Activated CD4-positive, alpha-beta memory T cell treated with anti-CD3 and anti-CD28 coated beads for 36 hours (primary cell): ENCODE data around the gene ANAPC4. TPM values are rescaled to one million over a fixed set of nuclear protein-coding genes. Genes with fewer than 3 reads are reported as not detected.
"Not testable (repeated sequence)": the region's sequence is repeated elsewhere in the genome, so short reads cannot be mapped to it uniquely, and the experiment has no call there.

Experiments used
- CTCF ChIA-PET: fragments of 350-600 bp; sonication (Branson Sonifier 250); formaldehyde crosslinking; loops from one replicate; lab custom pipeline; 2021; ENCODE audit warnings: antibody characterized with exemption, inconsistent platforms; lab: Charles Lee
- POLR2A ChIA-PET: fragments of 350-600 bp; sonication (Branson Sonifier 250); formaldehyde crosslinking; loops from one replicate; lab custom pipeline; 2021; ENCODE audit warnings: antibody characterized with exemption; lab: Charles Lee
- DNase-seq: peaks from one replicate; pipeline ENCODE4 v3.0.0-alpha.2; 2020
- H3K27ac Mint-ChIP-seq: one replicate; pipeline ENCODE4 v1.8.0; 2021; ENCODE audit warnings: mixed read lengths
- H3K27me3 Mint-ChIP-seq: one replicate; pipeline ENCODE4 v1.8.0; 2021; ENCODE audit warnings: mixed read lengths
- H3K36me3 Mint-ChIP-seq: one replicate; pipeline ENCODE4 v1.8.0; 2021; ENCODE audit warnings: mixed read lengths
- H3K4me1 Mint-ChIP-seq: one replicate; pipeline ENCODE4 v1.8.0; 2021; ENCODE audit warnings: low read depth, mixed read lengths
- H3K4me3 Mint-ChIP-seq: one replicate; pipeline ENCODE4 v1.8.0; 2021; ENCODE audit warnings: mild to moderate bottlenecking, mixed read lengths
- H3K9me3 Mint-ChIP-seq: one replicate; pipeline ENCODE4 v1.8.0; 2021; ENCODE audit warnings: mixed read lengths
- intact Hi-C: fragments of 100-400 bp; cut with micrococcal nuclease; formaldehyde crosslinking; loops from one replicate; pipeline ENCODE4 v1.15.1; 2023
- total RNA-seq, 2 experiments: library from RNA; stranded (reverse); gene quantifications; one replicate each; pipeline ENCODE4 v1.2.3, GENCODE V29; 2021

Gene ANAPC4
- total RNA-seq, 2 experiments from 2014 or later: 26.1 to 31.5 TPM

DNA sequence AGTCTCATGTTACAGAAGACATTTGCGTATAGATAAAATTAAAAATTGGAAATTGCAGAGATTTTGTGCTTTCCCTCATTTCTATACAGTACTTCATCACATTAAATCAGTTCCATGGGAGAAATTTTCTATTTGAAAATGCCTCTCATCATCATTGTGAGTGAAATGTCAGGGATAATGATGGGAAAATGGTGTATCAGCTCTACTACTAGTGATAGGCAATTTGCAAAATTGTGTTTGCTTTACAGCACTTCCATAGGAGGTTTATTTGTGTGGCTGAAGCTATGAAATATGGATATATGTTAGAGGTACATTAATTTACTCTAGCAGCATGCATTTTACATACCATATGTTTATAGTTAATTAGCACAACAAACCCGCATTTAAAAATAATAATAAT, 21.0 kb upstream of the ANAPC4 start:
- POLR2A ChIA-PET: no interaction called here
- H3K36me3 Mint-ChIP-seq: peaks cover 11% of the 10 kb centered on the region

GRCh38 chr4:25358515-25359275, 18.4 kb upstream of the ANAPC4 start:
- Mint-ChIP-seq H3K4me1 (no peaks in the 10 kb centered on the region), H3K27me3 (no peaks in the 10 kb centered on the region), H3K27ac (no peak overlapping the region), H3K9me3 (no peaks in the 10 kb centered on the region), H3K36me3 (peaks cover 9% of the 10 kb centered on the region), H3K4me3 (no peak overlapping the region)
- intact Hi-C loops: no loop called here
- ChIA-PET POLR2A (no interaction called here), CTCF (interaction anchor here (1.4 to 2.7 kb wide), 3 partner anchors 9 to 46 kb away, joined by 5 to 11 read pairs (median 7); partner anchors contain the start of gene ZCCHC4)
- DNase-seq: no peak

More for the DNA sequence above, 21.0 kb upstream of the ANAPC4 start:
- Mint-ChIP-seq H3K27ac (no peak overlapping the region), H3K4me3 (no peak overlapping the region), H3K4me1 (no peaks in the 10 kb centered on the region), H3K9me3 (no peaks in the 10 kb centered on the region), H3K27me3 (no peaks in the 10 kb centered on the region)
- DNase-seq: no peak
- CTCF ChIA-PET: interaction anchor here (0.7 to 2.7 kb wide), 2 partner anchors 11 to 44 kb away, joined by 4 to 11 read pairs; no protein-coding TSS in a partner anchor
- intact Hi-C loops: no loop called here

GRCh38 chr4:25361253-25361652, 15.8 kb upstream of the ANAPC4 start:
- no peaks in the 10 kb centered on the region for H3K9me3 Mint-ChIP-seq

DNA sequence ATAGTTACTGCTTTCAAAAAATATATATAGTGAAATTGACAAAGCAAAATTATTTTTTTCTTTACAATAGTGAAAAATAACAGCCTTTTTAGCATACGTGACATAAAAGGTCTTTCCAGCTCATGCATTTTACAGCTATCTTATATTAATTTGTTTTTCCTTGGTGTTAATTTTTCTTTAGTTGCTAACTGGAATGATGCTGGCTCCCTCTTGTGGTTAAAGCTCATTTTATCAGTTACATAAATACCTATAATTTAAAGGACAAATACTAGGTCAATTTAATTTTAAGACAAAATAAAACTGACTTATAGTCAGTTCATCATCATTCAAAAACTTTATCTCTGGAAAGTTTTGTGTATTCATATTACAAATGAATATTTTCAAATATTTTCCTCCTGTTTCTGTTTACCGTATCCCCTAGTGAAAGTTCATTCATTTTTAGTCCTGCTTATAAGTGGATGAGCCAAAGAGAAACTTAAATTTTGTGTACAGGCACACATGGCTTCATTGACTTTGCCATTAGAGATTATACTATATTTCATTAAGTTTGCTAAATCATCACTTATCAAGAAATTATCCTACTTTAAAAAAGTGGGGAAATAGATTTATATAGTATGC, 9.9 kb upstream of the ANAPC4 start:
- intact Hi-C loops: loop anchor here (1.0 to 2.0 kb wide), 3 partner anchors 54 to 386 kb away; partner anchors contain the start of gene ZCCHC4
- peaks cover 2% of the 10 kb centered on the region for H3K36me3 Mint-ChIP-seq
- DNase-seq: no peak
- no peak overlapping the region for H3K4me3 Mint-ChIP-seq
- no peak overlapping the region for H3K27ac Mint-ChIP-seq
- ChIA-PET POLR2A (interaction anchor here (1.8 kb wide), 1 partner anchor 10 kb away, joined by 4 read pairs; the partner anchor contains the start of gene ANAPC4), CTCF (interaction anchor here (0.6 to 5.9 kb wide), 24 partner anchors 10 to 403 kb away, joined by 3 to 88 read pairs (median 5); partner anchors contain the start of genes ANAPC4, SEPSECS and ZCCHC4)
- H3K9me3 Mint-ChIP-seq: no peaks in the 10 kb centered on the region
- no peaks in the 10 kb centered on the region for H3K27me3 Mint-ChIP-seq
- H3K4me1 Mint-ChIP-seq: no peaks in the 10 kb centered on the region

More at GRCh38 chr4:25361253-25361652, 15.8 kb upstream of the ANAPC4 start:
- Mint-ChIP-seq H3K4me1 (no peaks in the 10 kb centered on the region), H3K36me3 (peaks cover 7% of the 10 kb centered on the region), H3K27ac (no peak overlapping the region), H3K27me3 (no peaks in the 10 kb centered on the region), H3K4me3 (no peak overlapping the region)
- intact Hi-C loops: no loop called here
- ChIA-PET CTCF (no interaction called here), POLR2A (no interaction called here)
- DNase-seq: no peak

DNA sequence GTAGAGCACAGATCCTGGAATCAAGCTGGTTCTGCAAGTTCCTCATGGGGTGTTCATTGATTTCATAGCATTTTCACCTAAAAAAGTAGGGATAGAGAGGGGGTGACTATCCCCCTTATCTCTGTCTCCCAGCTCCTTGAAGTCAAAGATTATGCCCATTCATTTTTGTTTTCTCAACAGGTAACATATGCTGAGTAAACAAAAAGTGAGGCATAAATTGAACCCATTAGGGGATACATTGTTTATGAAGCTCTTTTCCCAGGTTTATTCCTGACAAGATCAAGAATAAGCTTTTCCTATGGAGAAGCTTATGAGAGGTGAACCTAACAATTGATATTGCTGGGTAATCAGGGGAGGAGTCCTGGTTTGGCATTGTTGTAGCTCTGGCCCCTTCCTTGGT, 9.2 kb upstream of the ANAPC4 start:
- Mint-ChIP-seq H3K9me3 (no peaks in the 10 kb centered on the region), H3K27ac (no peak overlapping the region), H3K27me3 (no peaks in the 10 kb centered on the region), H3K36me3 (peaks cover 2% of the 10 kb centered on the region), H3K4me3 (no peak overlapping the region), H3K4me1 (no peaks in the 10 kb centered on the region)
- DNase-seq: no peak
- ChIA-PET POLR2A (interaction anchor here (1.8 kb wide), 1 partner anchor 9 kb away, joined by 4 read pairs; the partner anchor contains the start of gene ANAPC4), CTCF (interaction anchor here (0.8 to 5.9 kb wide), 16 partner anchors 9 to 386 kb away, joined by 3 to 88 read pairs (median 8); partner anchors contain the start of genes ANAPC4, SEPSECS and ZCCHC4)
- intact Hi-C loops: loop anchor here (1.0 to 2.0 kb wide), 3 partner anchors 55 to 387 kb away; partner anchors contain the start of gene ZCCHC4

- H3K4me1 Mint-ChIP-seq: no peaks in the 10 kb centered on the region
- ChIA-PET POLR2A (interaction anchor here (1.8 kb wide), 1 partner anchor 9 kb away, joined by 4 read pairs; the partner anchor contains the start of gene ANAPC4), CTCF (interaction anchor here (1.1 to 5.9 kb wide), 11 partner anchors 8 to 387 kb away, joined by 3 to 88 read pairs (median 11); partner anchors contain the start of genes ANAPC4, SEPSECS and ZCCHC4)
- H3K4me3 Mint-ChIP-seq: no peak overlapping the region
- no peaks in the 10 kb centered on the region for H3K27me3 Mint-ChIP-seq
- peaks cover 2% of the 10 kb centered on the region for H3K36me3 Mint-ChIP-seq
- H3K9me3 Mint-ChIP-seq: no peaks in the 10 kb centered on the region
- no peak overlapping the region for H3K27ac Mint-ChIP-seq
- intact Hi-C loops: no loop called here
- DNase-seq: no peak
Observed at GRCh38 chr4:25368315-25368714, 8.7 kb upstream of the ANAPC4 start.

GRCh38 chr4:25370242-25370641, 6.8 kb upstream of the ANAPC4 start:
- ChIA-PET CTCF (no interaction called here), POLR2A (interaction anchor here (0.6 kb wide), 1 partner anchor 24 kb away, joined by 5 read pairs; no protein-coding TSS in a partner anchor)
- Mint-ChIP-seq H3K36me3 (no peaks in the 10 kb centered on the region), H3K27me3 (no peaks in the 10 kb centered on the region), H3K4me1 (no peaks in the 10 kb centered on the region), H3K4me3 (no peak overlapping the region), H3K9me3 (no peaks in the 10 kb centered on the region), H3K27ac (no peak overlapping the region)
- DNase-seq: no peak
- intact Hi-C loops: loop anchor here (10.0 kb wide), 2 partner anchors 785 to 895 kb away; partner anchors contain the start of gene DHX15

GRCh38 chr4:25372549-25372948, 4.5 kb upstream of the ANAPC4 start:
- H3K4me3 Mint-ChIP-seq, CTCF ChIA-PET, H3K27ac Mint-ChIP-seq, H3K9me3 Mint-ChIP-seq, POLR2A ChIA-PET, H3K27me3 Mint-ChIP-seq, H3K4me1 Mint-ChIP-seq, H3K36me3 Mint-ChIP-seq, DNase-seq: not testable (repeated sequence)
- intact Hi-C loops: loop anchor here (10.0 kb wide), 2 partner anchors 788 to 898 kb away; partner anchors contain the start of gene DHX15

- Mint-ChIP-seq H3K4me1 (peaks cover 6% of the 10 kb centered on the region), H3K4me3 (no peak overlapping the region), H3K27ac (peak overlapping the region; percentile 72), H3K27me3 (no peaks in the 10 kb centered on the region), H3K9me3 (no peaks in the 10 kb centered on the region), H3K36me3 (peaks cover 10% of the 10 kb centered on the region)
- CTCF ChIA-PET: interaction anchor here (1.4 to 5.3 kb wide), 3 partner anchors 11 to 142 kb away, joined by 3 to 34 read pairs (median 25); partner anchors contain the start of gene ZCCHC4
- no peak for DNase-seq
- POLR2A ChIA-PET: interaction anchor here (1.0 to 2.4 kb wide), 6 partner anchors 10 to 535 kb away, joined by 3 to 12 read pairs (median 4); partner anchors contain the start of genes SEPSECS and ZCCHC4
- intact Hi-C loops: loop anchor here (1.0 to 10.0 kb wide), 7 partner anchors 47 to 903 kb away; partner anchors contain the start of genes DHX15, PI4K2B, SEPSECS and SMIM20
Observed at GRCh38 chr4:25377572-25378436, 741 bp downstream of the ANAPC4 start.

DNA sequence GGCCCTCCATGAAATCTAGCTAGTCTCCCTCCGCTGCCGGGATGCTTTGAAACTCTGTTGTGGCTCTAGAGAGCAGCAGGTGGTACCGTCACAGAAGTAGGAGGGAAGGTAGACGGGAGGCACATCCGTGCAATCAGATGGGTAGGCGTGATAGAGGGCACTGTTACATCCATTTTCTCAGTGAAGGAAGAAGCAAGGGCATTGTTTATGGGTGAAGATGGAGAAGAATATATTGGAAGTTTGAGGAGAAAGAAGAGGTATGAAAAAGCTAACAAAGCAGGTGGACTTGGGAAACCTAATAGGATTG, 1.3 kb downstream of the ANAPC4 start:
- Mint-ChIP-seq H3K36me3 (peaks cover 13% of the 10 kb centered on the region), H3K27me3 (no peaks in the 10 kb centered on the region), H3K9me3 (no peaks in the 10 kb centered on the region), H3K4me3 (no peak overlapping the region), H3K4me1 (peaks cover 6% of the 10 kb centered on the region), H3K27ac (no peak overlapping the region)
- POLR2A ChIA-PET: interaction anchor here (1.4 to 2.4 kb wide), 3 partner anchors 66 to 219 kb away, joined by 4 to 12 read pairs (median 9); partner anchors contain the start of genes SEPSECS and ZCCHC4
- DNase-seq: no peak
- intact Hi-C loops: loop anchor here (10.0 kb wide), 2 partner anchors 794 to 904 kb away; partner anchors contain the start of gene DHX15
- CTCF ChIA-PET: interaction anchor here (4.7 to 5.3 kb wide), 2 partner anchors 12 to 66 kb away, joined by 25 to 34 read pairs; partner anchors contain the start of gene ZCCHC4
